Gastroesophageal sphincter (tissue), 4 donors: ENCODE measurements around the gene ZNF687. TPM values are rescaled to one million over a fixed set of nuclear protein-coding genes. Genes with fewer than 3 reads are reported as not detected.
"Not testable (repeated sequence)": the region's sequence is repeated elsewhere in the genome, so short reads cannot be mapped to it uniquely, and the experiment has no call there.

ENCODE experiments used
- ATAC-seq: fragments of 150-250 bp; one replicate; pipeline ENCODE4 v1.9.1; 2016; ENCODE audit warnings: mild to moderate bottlenecking, moderate library complexity
- H3K27ac ChIP-seq, 4 donors: fragments of 200-600 bp; sonication (generic) in 3 of 4; 1 replicate in 3 of 4; 2 replicates in 1 of 4; pipeline ENCODE4 v1.5.1; 2016 to 2019
- H3K27me3 ChIP-seq: fragments of 200-600 bp; sonication (generic); one replicate; pipeline ENCODE4 v1.5.1; 2019
- H3K36me3 ChIP-seq, 2 donors: fragments of 200-600 bp; sonication (generic); one replicate each; pipeline ENCODE4 v1.5.1; 2019; ENCODE audit warnings: control low read depth in 1 of 2
- H3K4me1 ChIP-seq, 3 donors: fragments of 200-600 bp; sonication (generic); 1 replicate in 2 of 3; 2 replicates in 1 of 3; pipeline ENCODE4 v1.5.1; 2016 to 2019; ENCODE audit warnings: control low read depth in 2 of 3
- H3K4me3 ChIP-seq, 2 donors: fragments of 200-600 bp; sonication (generic); one replicate each; pipeline ENCODE4 v1.5.1; 2019; ENCODE audit warnings: mild to moderate bottlenecking in 1 of 2, moderate library complexity in 1 of 2
- H3K9me3 ChIP-seq, 3 donors: fragments of 200-600 bp; sonication (generic); one replicate each; pipeline ENCODE4 v1.5.1; 2017 to 2019; ENCODE audit warnings: control low read depth in 2 of 3
- EP300 ChIP-seq: sonication (generic); formaldehyde crosslinking; IDR thresholded peaks from one replicate; pipeline ENCODE4 v1.6.1; 2017; ENCODE audit warnings: antibody characterized with exemption, mild to moderate bottlenecking
- POLR2A ChIP-seq, 2 donors: fragments of 450-650 bp; IDR thresholded peaks; one replicate each; pipeline ENCODE4 v1.6.1; 2017; ENCODE audit warnings: antibody characterized with exemption in 2 of 2, mild to moderate bottlenecking in 2 of 2, moderate library complexity in 1 of 2
- POLR2AphosphoS5 ChIP-seq: sonication (generic); formaldehyde crosslinking; IDR thresholded peaks from one replicate; pipeline ENCODE4 v1.6.1; 2017; ENCODE audit warnings: antibody characterized with exemption
- WGBS, 2 donors: methylation state at CpG; one replicate each; pipeline ENCODE4 v1.1.5; 2018; ENCODE audit warnings: low coverage in 1 of 2; 5-methylcytosine and 5-hydroxymethylcytosine counted together
- total RNA-seq, 4 donors: library from RNA; depleted of rRNA; stranded (reverse); fragments of >200 nt; gene quantifications; one replicate each; pipeline ENCODE4 v1.1.0, GENCODE V29; 2016
- TF ChIP-seq, protein P1 (sequence below), 4 experiments: fragments of 200-600 bp in 2 of 4; fragments of 450-650 bp in 2 of 4; sonication (generic) in 1 of 4; IDR thresholded peaks; one replicate each; pipeline ENCODE4 v1.5.1; 2017 to 2019; ENCODE audit warnings: antibody characterized with exemption in 4 of 4, mild to moderate bottlenecking in 2 of 4, moderate library complexity in 2 of 4

The ZNF687 gene
- total RNA-seq, 4 donors from 2014 or later: 18.4 to 27.6 (median 24.4) TPM

DNA sequence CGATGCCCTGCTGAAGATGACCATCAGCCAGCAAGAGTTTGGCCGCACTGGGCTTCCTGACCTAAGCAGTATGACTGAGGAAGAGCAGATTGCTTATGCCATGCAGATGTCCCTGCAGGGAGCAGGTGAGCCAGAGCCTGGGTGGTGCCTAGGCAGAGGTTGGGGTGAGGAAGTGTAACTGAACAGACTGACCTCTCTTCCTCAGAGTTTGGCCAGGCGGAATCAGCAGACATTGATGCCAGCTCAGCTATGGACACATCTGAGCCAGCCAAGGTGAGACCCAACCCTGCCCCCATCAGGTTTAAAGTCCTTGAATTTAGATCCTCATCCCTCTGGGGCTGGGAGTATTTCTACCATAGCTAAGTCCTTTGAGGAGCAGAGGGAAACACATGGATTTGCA, 15.8 kb upstream of the ZNF687 start:
- no peak overlapping the region for H3K4me3 ChIP-seq
- no peaks in the 10 kb centered on the region for H3K9me3 ChIP-seq
- no peak for ATAC-seq
- no peaks in the 10 kb centered on the region for H3K27me3 ChIP-seq
- no peaks in the 10 kb centered on the region for H3K4me1 ChIP-seq
- H3K36me3 ChIP-seq: peaks cover 0 to 91% of the 10 kb centered on the region in 2 donors
- WGBS, 2 donors: 84 to 90% methylated on average over 2 of the region's 3 CpGs
- H3K27ac ChIP-seq: no peak overlapping the region
- TF ChIP-seq POLR2A (IDR thresholded peaks at IDR 0.05) (no peak), POLR2AphosphoS5 (no peak), EP300 (no peak)
- TF ChIP-seq, protein P1, sequence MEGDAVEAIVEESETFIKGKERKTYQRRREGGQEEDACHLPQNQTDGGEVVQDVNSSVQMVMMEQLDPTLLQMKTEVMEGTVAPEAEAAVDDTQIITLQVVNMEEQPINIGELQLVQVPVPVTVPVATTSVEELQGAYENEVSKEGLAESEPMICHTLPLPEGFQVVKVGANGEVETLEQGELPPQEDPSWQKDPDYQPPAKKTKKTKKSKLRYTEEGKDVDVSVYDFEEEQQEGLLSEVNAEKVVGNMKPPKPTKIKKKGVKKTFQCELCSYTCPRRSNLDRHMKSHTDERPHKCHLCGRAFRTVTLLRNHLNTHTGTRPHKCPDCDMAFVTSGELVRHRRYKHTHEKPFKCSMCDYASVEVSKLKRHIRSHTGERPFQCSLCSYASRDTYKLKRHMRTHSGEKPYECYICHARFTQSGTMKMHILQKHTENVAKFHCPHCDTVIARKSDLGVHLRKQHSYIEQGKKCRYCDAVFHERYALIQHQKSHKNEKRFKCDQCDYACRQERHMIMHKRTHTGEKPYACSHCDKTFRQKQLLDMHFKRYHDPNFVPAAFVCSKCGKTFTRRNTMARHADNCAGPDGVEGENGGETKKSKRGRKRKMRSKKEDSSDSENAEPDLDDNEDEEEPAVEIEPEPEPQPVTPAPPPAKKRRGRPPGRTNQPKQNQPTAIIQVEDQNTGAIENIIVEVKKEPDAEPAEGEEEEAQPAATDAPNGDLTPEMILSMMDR (IDR thresholded peaks at IDR 0.05): no peak

DNA sequence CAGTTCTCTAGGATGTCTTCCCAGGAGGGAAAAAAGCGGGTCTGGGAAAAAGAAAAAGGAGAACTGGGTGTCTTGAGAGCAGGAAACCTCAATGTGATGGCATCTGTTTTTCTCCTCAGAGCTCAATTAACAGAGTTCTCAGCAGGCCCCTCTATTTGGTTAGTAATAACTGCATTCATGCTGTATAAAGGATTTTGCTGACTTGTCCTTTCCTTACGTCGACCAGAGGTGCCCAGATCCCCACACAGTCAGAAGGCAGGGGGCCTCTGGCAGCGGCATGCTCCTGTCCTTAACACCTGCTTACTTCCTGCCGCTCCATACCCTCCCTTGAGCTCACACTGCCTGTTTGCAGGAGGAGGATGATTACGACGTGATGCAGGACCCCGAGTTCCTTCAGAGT, 15.3 kb upstream of the ZNF687 start:
- no peak for ATAC-seq
- Histone ChIP-seq H3K4me1 (no peaks in the 10 kb centered on the region), H3K27ac (no peak overlapping the region), H3K4me3 (no peak overlapping the region), H3K9me3 (no peaks in the 10 kb centered on the region), H3K36me3 (peaks cover 0 to 91% of the 10 kb centered on the region in 2 donors), H3K27me3 (no peaks in the 10 kb centered on the region)
- no peak for TF ChIP-seq EP300
- no peak for TF ChIP-seq POLR2A (IDR thresholded peaks at IDR 0.05)
- TF ChIP-seq, protein P1 (IDR thresholded peaks at IDR 0.05): no peak
- TF ChIP-seq POLR2AphosphoS5: no peak
- 77 to 100% methylated on average over 1 to 8 of the region's 8 CpGs for WGBS, 2 donors

DNA sequence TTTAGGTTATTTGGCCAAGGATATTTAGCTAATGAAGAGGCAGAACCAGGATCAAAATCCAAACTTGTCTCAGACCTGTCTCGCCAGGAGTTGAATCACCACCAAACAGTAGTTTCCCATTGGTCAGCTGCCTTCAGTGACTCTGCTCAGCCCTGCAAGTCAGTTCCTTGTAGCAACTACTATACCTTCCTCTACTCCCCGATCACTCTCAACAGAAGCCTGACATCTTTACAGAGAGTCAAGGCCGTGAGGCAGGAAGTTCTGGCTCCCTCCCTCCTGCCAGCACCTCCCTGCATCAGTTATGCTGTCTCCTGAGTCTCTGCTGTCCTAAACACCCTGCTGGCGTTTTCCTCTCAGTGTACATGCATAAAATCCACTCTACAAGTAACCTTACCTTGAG, 14.3 kb upstream of the ZNF687 start:
- peaks cover 0 to 87% of the 10 kb centered on the region in 2 donors for H3K36me3 ChIP-seq
- no peaks in the 10 kb centered on the region for H3K27me3 ChIP-seq
- no peak overlapping the region for H3K27ac ChIP-seq
- H3K4me3 ChIP-seq: no peak overlapping the region
- no peaks in the 10 kb centered on the region for H3K9me3 ChIP-seq
- no peaks in the 10 kb centered on the region for H3K4me1 ChIP-seq
- no peak for TF ChIP-seq EP300
- no peak for TF ChIP-seq POLR2A (IDR thresholded peaks at IDR 0.05)
- no peak for TF ChIP-seq POLR2AphosphoS5
- TF ChIP-seq, protein P1 (IDR thresholded peaks at IDR 0.05): no peak
- WGBS, 2 donors: 73 to 75% methylated on average over 2 to 4 of the region's 4 CpGs
- ATAC-seq: no peak

DNA sequence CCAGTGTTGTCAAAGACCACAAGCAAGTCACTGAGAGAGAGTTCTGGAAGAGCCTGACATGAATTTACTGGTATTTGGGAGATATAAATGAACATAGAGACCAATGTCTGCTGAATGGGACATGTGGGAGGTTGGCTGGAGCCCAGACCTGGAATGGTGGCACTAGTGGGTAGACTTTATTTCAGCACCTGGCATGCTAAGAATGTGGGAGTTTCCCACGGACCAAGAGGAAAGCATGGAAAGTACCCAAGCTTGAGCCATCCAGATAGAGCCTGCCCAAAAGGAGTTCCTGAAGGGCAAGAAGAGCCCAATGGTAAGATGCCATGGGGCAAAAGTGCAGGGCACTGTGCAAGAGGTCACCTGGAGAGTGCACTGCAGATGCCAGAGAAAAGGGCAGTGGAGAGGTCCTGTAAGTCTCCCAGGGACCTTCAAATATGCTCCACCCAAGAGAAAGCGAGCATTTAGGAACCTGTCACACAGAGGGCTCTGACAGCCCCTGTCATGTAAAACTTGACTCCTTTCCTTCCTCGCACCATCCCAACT, 8.1 kb upstream of the ZNF687 start:
- no peaks in the 10 kb centered on the region for H3K9me3 ChIP-seq
- 17 to 74% methylated on average over 1 to 2 of the region's 3 CpGs for WGBS, 2 donors
- ATAC-seq: no peak
- H3K27me3 ChIP-seq: no peaks in the 10 kb centered on the region
- H3K4me3 ChIP-seq: no peak overlapping the region
- no peak overlapping the region for H3K27ac ChIP-seq
- H3K4me1 ChIP-seq: no peaks in the 10 kb centered on the region
- no peak for TF ChIP-seq EP300
- TF ChIP-seq POLR2A (IDR thresholded peaks at IDR 0.05): no peak
- no peak for TF ChIP-seq POLR2AphosphoS5
- TF ChIP-seq, protein P1 (IDR thresholded peaks at IDR 0.05): no peak
- peaks cover 0 to 27% of the 10 kb centered on the region in 2 donors for H3K36me3 ChIP-seq

DNA sequence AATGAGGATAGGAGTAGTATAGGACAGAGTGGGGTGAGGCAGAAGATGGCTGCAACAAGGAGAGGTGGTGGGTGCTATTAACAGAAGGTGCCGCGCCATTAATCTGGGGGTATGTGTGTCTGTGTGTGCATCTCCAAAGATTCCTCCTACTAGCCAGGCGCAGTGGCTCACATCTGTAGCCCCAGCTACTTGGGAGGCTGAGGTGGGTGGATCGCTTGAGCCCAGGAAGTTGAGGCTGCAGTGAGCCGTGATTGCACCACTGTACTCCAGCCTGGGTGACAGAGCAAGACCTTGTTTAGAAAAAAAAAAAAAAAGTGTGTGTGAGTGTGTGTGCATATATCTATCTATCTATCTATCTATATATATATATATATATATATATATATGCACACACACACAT, 6.8 kb upstream of the ZNF687 start:
- ATAC-seq, H3K4me1 ChIP-seq, H3K27me3 ChIP-seq, H3K9me3 ChIP-seq, H3K27ac ChIP-seq, H3K4me3 ChIP-seq: not testable (repeated sequence)
- peaks cover 0 to 13% of the 10 kb centered on the region in 2 donors for H3K36me3 ChIP-seq
- WGBS, 2 donors: 84 to 100% methylated on average over 3 to 5 of the region's 5 CpGs
